Breast epithelium (tissue), 4 donors: ENCODE measurements around the gene ATP8B4. TPM values are rescaled to one million over a fixed set of nuclear protein-coding genes. Genes with fewer than 3 reads are reported as not detected.

Experiments used
- DNase-seq, 2 donors: peaks; one replicate each; pipeline ENCODE4 v3.0.0-alpha.2; 2019; ENCODE audit warnings: low spot score in 2 of 2
- H3K27ac ChIP-seq, 2 donors: fragments of 200-600 bp; sonication (generic) in 1 of 2; one replicate each; pipeline ENCODE4 v1.5.1; 2016 to 2019; ENCODE audit warnings: mild to moderate bottlenecking in 1 of 2
- H3K27me3 ChIP-seq, 2 donors: fragments of 200-600 bp; sonication (generic) in 1 of 2; one replicate each; pipeline versions ENCODE4 v1.5.1 to v1.6.0; 2017 to 2019; ENCODE audit warnings: control low read depth in 1 of 2, mild to moderate bottlenecking in 1 of 2
- H3K36me3 ChIP-seq: fragments of 200-600 bp; one replicate; pipeline ENCODE4 v1.5.1; 2019
- H3K4me1 ChIP-seq, 2 donors: fragments of 200-600 bp; sonication (generic); one replicate each; pipeline ENCODE4 v1.5.1; 2016 to 2019; ENCODE audit warnings: control low read depth in 1 of 2
- H3K4me3 ChIP-seq, 3 donors: fragments of 200-600 bp; sonication (generic); 1 replicate in 2 of 3; 2 replicates in 1 of 3; pipeline ENCODE4 v1.5.1; 2016 to 2019; ENCODE audit warnings: mild to moderate bottlenecking in 3 of 3, moderate library complexity in 2 of 3
- H3K9me3 ChIP-seq, 2 donors: fragments of 200-600 bp; sonication (generic) in 1 of 2; one replicate each; pipeline ENCODE4 v1.5.1; 2016 to 2019; ENCODE audit warnings: control low read depth in 1 of 2
- POLR2A ChIP-seq: fragments of 450-650 bp; IDR thresholded peaks from one replicate; pipeline ENCODE4 v1.6.1; 2016; ENCODE audit warnings: antibody characterized with exemption, mild to moderate bottlenecking, moderate library complexity
- POLR2AphosphoS5 ChIP-seq, 3 donors: sonication (generic); formaldehyde crosslinking; IDR thresholded peaks; one replicate each; pipeline ENCODE4 v1.6.1; 2017; ENCODE audit warnings: antibody characterized with exemption in 3 of 3
- intact Hi-C: fragments of 100-400 bp; cut with DNase I; formaldehyde crosslinking; loops from one replicate; pipeline ENCODE4 v1.15.1; 2023; ENCODE audit warnings: low total_unique reads
- total RNA-seq, 3 donors: library from RNA; depleted of rRNA; stranded (reverse); fragments of >200 nt; gene quantifications; one replicate each; pipeline ENCODE4 v1.1.0, GENCODE V29; 2016
- TF ChIP-seq, protein P1 (sequence below), 3 donors: fragments of 450-650 bp; IDR thresholded peaks; one replicate each; pipeline ENCODE4 v1.5.1; 2016 to 2017; ENCODE audit warnings: antibody characterized with exemption in 3 of 3, mild to moderate bottlenecking in 3 of 3, moderate library complexity in 3 of 3

ATP8B4 gene
- total RNA-seq, 3 donors from 2014 or later = 7.9 to 28.3 (median 9.5) TPM

- no peak overlapping the region for H3K27ac ChIP-seq
- H3K36me3 ChIP-seq = no peaks in the 10 kb centered on the region
- H3K4me3 ChIP-seq = no peak overlapping the region
- H3K27me3 ChIP-seq = no peaks in the 10 kb centered on the region
- H3K4me1 ChIP-seq = no peaks in the 10 kb centered on the region
- intact Hi-C loops = no loop called here
- TF ChIP-seq POLR2AphosphoS5 (IDR thresholded peaks at IDR 0.05) (no peak), POLR2A (no peak)
- TF ChIP-seq, protein P1, sequence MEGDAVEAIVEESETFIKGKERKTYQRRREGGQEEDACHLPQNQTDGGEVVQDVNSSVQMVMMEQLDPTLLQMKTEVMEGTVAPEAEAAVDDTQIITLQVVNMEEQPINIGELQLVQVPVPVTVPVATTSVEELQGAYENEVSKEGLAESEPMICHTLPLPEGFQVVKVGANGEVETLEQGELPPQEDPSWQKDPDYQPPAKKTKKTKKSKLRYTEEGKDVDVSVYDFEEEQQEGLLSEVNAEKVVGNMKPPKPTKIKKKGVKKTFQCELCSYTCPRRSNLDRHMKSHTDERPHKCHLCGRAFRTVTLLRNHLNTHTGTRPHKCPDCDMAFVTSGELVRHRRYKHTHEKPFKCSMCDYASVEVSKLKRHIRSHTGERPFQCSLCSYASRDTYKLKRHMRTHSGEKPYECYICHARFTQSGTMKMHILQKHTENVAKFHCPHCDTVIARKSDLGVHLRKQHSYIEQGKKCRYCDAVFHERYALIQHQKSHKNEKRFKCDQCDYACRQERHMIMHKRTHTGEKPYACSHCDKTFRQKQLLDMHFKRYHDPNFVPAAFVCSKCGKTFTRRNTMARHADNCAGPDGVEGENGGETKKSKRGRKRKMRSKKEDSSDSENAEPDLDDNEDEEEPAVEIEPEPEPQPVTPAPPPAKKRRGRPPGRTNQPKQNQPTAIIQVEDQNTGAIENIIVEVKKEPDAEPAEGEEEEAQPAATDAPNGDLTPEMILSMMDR (IDR thresholded peaks at IDR 0.05) = no peak
- no peaks in the 10 kb centered on the region for H3K9me3 ChIP-seq
- DNase-seq = no peak
Measured at GRCh38 chr15:49987198-49987785, 131.7 kb downstream of the ATP8B4 start.

DNA sequence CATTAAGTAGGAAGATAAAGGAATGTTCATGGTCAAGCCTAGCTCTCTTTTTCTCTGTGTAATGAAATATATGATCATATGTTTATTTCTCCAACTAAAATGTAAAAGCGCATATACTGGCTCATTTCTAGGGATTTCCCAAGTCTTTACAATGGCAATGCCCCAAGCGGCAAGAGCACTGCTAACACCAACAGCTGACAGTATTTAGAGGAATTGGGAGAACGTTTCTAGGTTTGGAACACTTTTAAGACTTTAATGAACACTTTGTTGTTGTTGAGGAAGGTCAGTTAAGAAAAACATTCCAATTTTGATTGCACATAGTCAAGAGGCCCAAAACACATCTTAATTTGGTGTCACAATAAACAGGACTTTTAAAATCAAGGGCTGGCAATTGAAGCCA lies 132.7 kb downstream of the ATP8B4 start:
- DNase-seq = no peak
- no peak for TF ChIP-seq POLR2AphosphoS5 (IDR thresholded peaks at IDR 0.05)
- TF ChIP-seq, protein P1 (IDR thresholded peaks at IDR 0.05) = no peak
- no peak for TF ChIP-seq POLR2A
- H3K4me1 ChIP-seq = no peaks in the 10 kb centered on the region

GRCh38 chr15:49985463-49985862 lies 133.6 kb downstream of the ATP8B4 start:
- intact Hi-C loops = no loop called here
- Histone ChIP-seq H3K36me3 (no peaks in the 10 kb centered on the region), H3K27ac (no peak overlapping the region), H3K4me3 (no peak overlapping the region), H3K27me3 (no peaks in the 10 kb centered on the region), H3K4me1 (no peaks in the 10 kb centered on the region), H3K9me3 (no peaks in the 10 kb centered on the region)
- TF ChIP-seq POLR2A = no peak
- TF ChIP-seq POLR2AphosphoS5 (IDR thresholded peaks at IDR 0.05) = no peak
- TF ChIP-seq, protein P1 (IDR thresholded peaks at IDR 0.05) = no peak
- no peak for DNase-seq

More for the DNA sequence above, 132.7 kb downstream of the ATP8B4 start:
- H3K27me3 ChIP-seq = no peaks in the 10 kb centered on the region
- intact Hi-C loops = no loop called here
- H3K27ac ChIP-seq = no peak overlapping the region
- no peaks in the 10 kb centered on the region for H3K36me3 ChIP-seq
- no peak overlapping the region for H3K4me3 ChIP-seq
- H3K9me3 ChIP-seq = no peaks in the 10 kb centered on the region

- Histone ChIP-seq H3K9me3 (no peaks in the 10 kb centered on the region), H3K4me3 (no peak overlapping the region), H3K36me3 (no peaks in the 10 kb centered on the region), H3K27me3 (no peaks in the 10 kb centered on the region), H3K27ac (no peak overlapping the region), H3K4me1 (no peaks in the 10 kb centered on the region)
- intact Hi-C loops = no loop called here
- no peak for DNase-seq
- TF ChIP-seq, protein P1 (IDR thresholded peaks at IDR 0.05) = no peak
- TF ChIP-seq POLR2A (no peak), POLR2AphosphoS5 (IDR thresholded peaks at IDR 0.05) (no peak)
Measured at GRCh38 chr15:49984436-49984835, 134.6 kb downstream of the ATP8B4 start.

DNA sequence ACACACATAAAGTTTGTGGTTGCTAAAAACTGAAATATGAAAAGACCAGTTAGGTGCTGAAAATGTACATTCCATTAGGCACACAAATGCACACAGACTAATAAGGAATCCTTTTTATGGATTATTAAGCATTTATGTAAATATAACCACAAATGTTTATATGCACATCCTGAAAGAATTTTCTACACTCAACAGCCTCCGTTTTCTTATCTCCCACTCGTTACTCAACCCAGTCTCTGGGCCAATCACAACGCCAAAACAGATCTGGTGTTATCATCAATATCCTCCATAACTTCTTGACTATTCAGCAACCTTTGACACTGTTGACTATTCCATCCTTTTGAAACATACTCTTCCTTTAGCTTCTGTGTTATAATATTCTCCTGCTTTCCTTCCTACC lies 136.4 kb downstream of the ATP8B4 start:
- H3K9me3 ChIP-seq = no peaks in the 10 kb centered on the region
- no peak for DNase-seq
- intact Hi-C loops = no loop called here
- no peaks in the 10 kb centered on the region for H3K27me3 ChIP-seq
- H3K4me1 ChIP-seq = no peaks in the 10 kb centered on the region
- H3K27ac ChIP-seq = no peak overlapping the region
- no peak overlapping the region for H3K4me3 ChIP-seq
- no peak for TF ChIP-seq POLR2A
- TF ChIP-seq POLR2AphosphoS5 (IDR thresholded peaks at IDR 0.05) = no peak
- TF ChIP-seq, protein P1 (IDR thresholded peaks at IDR 0.05) = no peak
- H3K36me3 ChIP-seq = no peaks in the 10 kb centered on the region
